KOPT-K1 (cell line): Measurements from ENCODE around the gene DBNDD2.

ENCODE experiments used
- H3K27ac ChIP-seq: fragments of 200-600 bp; sonication (generic); 2 replicates; pipeline ENCODE4 v1.5.1; 2016; ENCODE audit warnings: antibody characterized with exemption, mild to moderate bottlenecking, low read depth, low read length; ENCODE audit not compliant: poor library complexity, severe bottlenecking
- H3K36me3 ChIP-seq: fragments of 200-600 bp; sonication (generic); 2 replicates; pipeline ENCODE4 v1.5.1; 2017; ENCODE audit warnings: antibody characterized with exemption, mild to moderate bottlenecking, low read length, moderate library complexity; ENCODE audit not compliant: insufficient read depth
- H3K9me3 ChIP-seq: fragments of 200-600 bp; sonication (generic); 2 replicates; pipeline ENCODE4 v1.5.1; 2017; ENCODE audit warnings: antibody characterized with exemption, low read length, mild to moderate bottlenecking; ENCODE audit not compliant: insufficient read depth, poor library complexity, severe bottlenecking

The DBNDD2 gene

DNA sequence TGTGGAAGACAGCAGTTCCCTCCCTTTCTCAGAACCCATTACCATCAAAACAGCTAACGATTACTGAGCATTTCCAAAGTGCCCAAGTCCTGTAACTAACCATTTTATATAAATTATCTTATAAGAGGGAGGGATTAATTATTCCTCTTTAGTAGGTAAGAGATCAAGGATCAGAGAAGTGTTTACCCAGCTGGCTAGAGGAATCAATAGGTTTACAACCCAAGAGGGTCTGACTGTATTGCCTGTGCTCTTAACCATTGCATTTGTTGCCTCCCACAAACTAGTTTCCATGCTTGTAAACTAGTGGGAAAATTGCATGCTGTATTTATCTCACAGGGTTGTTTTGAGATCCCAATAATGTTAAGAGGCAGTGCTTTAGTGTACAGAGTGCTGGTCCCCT, 3.7 kb upstream of the DBNDD2 start:
- no peaks in the 10 kb centered on the region for H3K36me3 ChIP-seq
- H3K9me3 ChIP-seq: peaks cover 32% of the 10 kb centered on the region
- no peak overlapping the region for H3K27ac ChIP-seq

DNA sequence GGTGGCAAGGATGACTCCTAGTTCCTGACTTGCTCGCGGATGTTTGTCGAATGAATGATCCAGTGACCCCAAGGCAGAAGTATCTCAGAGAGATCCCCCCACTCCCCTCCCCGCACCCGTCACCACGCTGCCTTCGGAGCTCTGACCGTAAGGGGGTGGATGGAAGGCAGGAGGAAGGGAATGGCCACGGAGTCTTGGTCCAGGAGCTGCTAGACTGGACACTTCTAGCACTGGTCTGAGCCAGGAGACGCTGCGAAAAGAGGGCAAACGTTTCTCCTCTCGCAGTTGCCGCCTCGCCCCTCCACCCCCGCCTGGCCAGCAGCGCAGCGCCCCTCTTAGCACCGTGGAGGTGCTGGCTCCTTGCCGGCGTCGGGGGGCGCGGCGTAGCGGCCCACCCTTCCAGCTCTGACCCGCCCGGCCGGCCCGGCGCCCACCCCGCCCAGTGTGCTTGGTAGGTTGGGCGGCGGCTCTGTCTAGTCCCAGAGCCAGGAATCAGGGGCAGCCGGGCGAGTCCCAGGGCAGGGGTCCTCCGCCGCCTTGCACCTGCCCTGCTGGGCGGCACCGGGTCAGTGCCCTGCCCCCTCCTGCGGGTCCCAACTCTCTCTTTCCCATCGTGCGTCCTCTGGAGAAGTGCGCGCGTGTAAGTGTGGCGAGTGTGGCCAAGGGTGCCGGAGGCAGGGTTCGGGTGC, 2.4 kb upstream of the DBNDD2 start:
- Histone ChIP-seq H3K9me3 (peaks cover 19% of the 10 kb centered on the region), H3K27ac (no peak overlapping the region)

DNA sequence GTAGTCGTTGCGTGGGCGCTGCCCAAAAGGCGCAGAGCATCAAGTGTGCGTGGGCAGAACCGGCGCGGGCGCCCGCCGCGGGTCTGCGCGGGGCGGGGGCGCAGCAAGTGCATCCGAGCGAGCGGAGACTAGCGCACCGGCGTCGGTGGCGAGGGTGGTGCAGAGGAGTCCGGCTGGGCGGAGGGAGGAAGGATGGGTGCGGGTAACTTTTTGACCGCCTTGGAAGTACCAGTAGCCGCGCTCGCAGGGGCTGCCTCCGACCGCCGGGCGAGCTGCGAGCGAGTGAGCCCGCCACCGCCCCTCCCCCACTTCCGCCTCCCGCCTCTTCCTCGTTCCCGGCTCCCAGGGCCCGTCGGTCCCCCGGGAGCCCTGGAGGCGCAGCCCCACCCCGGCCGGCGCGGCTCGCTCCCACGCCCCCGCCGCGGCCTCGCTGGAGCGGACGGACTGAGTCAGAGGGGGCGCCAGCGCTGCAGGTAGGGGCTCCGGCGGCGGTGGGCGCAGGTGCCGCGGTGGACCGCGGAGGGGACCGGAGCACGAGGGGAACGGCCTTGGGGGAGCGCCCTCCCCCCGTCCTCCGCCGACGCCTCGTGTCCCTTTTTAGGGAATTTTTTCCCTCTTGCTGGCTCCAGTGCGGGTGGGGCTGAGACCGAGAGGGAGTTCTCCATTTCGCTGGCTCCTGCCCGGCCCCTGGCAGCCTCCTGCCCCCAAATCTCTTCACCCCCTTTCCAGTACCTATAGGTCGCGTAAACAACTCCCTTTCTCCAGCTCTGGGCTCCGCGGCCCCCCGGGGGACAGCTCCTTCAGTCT, 1.6 kb upstream of the DBNDD2 start:
- Histone ChIP-seq H3K9me3 (peaks cover 11% of the 10 kb centered on the region), H3K36me3 (no peaks in the 10 kb centered on the region), H3K27ac (no peak overlapping the region)

More for the DNA sequence above, 2.4 kb upstream of the DBNDD2 start:
- H3K36me3 ChIP-seq: no peaks in the 10 kb centered on the region

DNA sequence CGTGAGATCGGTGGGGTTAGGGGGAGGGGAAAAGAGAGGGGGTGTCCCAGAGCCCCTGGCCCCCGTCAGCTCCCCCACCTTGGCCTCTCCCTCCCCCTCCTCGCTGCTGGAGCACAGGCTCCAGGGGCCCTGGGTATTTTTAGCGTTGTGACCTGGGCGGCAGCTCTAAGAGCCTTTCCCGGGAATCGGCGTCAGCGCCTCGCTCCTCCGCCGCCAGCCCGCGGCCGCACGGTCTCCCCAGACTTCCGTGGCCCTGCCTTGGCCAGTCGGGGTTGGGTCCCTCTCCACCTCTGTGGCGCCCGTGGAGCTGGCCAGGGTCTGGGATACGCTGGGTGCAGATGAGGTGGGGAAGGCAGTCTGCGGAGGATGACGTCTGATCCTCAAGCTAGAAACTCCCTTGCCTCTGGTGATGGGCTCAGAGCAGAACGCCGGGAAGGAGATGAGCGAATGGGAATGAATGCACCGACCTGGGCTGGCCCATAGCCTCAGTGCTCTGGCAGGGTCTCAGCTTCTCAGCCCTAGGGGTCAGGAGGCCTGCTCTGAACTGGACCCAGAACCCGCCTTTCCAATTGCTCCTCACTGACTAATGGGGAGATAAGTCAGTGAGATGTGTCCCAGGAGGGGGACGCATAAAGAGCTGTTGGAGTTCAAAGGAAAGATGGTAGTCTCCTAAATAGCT, 883 bp upstream of the DBNDD2 start:
- peaks cover 4% of the 10 kb centered on the region for H3K9me3 ChIP-seq
- H3K36me3 ChIP-seq: no peaks in the 10 kb centered on the region
- H3K27ac ChIP-seq: no peak overlapping the region

DNA sequence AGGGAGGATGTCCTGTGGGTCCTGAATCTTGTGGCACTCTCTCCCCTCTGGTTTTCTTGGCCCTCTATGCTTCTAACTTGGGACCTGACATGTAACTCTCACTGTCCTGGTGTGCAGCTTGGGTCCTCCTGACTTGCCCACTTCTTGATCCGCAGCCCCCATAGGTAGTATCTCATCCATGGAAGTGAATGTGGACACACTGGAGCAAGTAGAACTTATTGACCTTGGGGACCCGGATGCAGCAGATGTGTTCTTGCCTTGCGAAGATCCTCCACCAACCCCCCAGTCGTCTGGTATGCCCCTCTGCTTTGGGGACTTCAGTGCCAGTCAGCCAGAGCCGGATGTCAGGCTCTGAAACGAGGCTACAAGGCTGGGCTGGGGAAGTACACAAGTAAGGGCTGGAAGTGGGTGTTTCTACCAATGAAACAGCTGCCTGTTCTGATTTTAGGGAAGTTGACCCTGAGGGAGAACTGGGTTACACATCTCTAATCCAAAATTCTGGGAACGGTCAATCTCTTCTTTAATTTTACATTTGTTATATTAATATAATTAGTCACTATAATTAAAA, 641 bp downstream of the DBNDD2 start:
- no peaks in the 10 kb centered on the region for H3K36me3 ChIP-seq
- no peaks in the 10 kb centered on the region for H3K9me3 ChIP-seq
- H3K27ac ChIP-seq: no peak overlapping the region

DNA sequence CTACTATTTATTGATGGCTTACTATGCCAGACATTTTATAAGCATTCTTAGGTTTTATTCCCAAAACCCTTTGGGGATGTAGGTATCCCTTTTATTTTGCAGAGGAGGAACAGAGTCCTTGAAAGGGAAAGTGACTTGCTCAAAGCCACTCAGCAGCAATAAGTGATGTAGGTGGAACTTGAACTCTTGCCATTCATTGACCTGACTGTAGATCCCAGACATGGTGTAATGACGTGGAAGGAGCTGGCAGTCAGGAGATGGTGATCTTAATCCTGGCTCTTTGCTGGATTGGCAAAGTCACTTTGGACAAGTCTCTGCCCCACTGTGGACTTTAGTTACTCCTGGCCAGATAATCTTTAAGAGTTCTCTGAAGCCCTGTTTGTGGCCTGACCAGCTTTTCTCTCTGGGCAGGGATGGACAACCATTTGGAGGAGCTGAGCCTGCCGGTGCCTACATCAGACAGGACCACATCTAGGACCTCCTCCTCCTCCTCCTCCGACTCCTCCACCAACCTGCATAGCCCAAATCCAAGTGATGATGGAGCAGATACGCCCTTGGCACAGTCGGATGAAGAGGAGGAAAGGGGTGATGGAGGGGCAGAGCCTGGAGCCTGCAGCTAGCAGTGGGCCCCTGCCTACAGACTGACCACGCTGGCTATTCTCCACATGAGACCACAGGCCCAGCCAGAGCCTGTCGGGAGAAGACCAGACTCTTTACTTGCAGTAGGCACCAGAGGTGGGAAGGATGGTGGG, 1.6 kb downstream of the DBNDD2 start:
- H3K36me3 ChIP-seq: no peaks in the 10 kb centered on the region
- H3K9me3 ChIP-seq: no peaks in the 10 kb centered on the region
- H3K27ac ChIP-seq: no peak overlapping the region

DNA sequence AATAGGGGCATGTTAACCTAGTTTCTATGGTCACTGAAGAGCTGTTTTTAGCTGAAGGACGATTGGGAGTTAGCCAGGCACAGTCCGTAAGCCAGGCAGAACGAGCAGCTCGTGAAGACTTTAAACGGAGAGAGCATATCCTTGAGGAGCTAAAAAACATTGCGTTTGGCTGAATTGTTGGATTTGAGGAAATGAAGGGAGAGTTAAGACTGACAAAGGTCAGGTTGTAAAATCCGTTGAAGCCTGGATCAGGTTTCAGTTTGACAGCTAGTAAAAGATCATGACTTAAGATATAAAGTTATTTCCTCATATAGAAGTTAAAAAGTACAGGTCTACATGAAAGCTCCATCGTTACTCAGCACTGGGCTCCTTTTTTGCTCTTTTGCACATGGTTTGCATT, 2.8 kb downstream of the DBNDD2 start:
- no peaks in the 10 kb centered on the region for H3K9me3 ChIP-seq
- H3K36me3 ChIP-seq: no peaks in the 10 kb centered on the region
- no peak overlapping the region for H3K27ac ChIP-seq

DNA sequence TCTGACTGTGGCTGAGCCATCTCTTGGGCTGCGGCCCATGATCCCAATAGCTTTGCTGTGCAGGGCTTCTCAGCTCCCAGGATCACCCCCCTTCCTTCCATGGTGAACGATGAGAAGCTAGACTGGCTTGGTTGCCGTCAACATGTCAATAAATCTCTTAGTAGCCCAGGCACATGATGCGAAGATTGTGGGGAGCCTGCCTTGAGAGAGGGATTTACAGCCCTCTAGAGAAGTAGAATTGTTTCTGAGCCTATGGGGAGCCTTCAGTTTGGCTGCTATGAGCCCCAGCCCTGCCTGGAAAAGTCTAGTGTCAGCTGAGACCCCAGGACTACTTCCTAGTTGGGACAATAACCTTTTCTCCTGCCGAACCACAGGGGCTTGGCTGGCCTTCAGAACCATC, 4.6 kb downstream of the DBNDD2 start:
- H3K27ac ChIP-seq: no peak overlapping the region
- no peaks in the 10 kb centered on the region for H3K36me3 ChIP-seq
- no peaks in the 10 kb centered on the region for H3K9me3 ChIP-seq

DNA sequence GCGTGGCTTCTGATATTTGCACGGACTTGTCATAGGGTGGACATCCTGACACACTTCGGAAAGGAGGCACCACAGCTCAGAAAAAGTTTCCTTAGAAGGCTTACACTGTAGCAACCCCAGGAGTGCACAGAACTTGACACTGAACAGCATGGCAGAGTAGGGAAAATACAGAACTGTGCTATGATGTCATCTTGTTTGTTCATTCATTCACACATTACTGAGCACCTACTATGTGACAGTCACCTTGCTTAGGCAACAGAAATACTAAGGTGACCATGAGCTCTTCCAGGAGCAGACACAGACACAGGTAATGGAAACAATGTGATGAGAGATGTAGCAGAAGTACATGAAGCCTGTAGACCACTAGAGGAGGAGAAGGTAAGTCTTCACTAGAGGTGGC, 5.4 kb downstream of the DBNDD2 start:
- Histone ChIP-seq H3K36me3 (peaks cover 6% of the 10 kb centered on the region), H3K27ac (no peak overlapping the region), H3K9me3 (no peaks in the 10 kb centered on the region)

DNA sequence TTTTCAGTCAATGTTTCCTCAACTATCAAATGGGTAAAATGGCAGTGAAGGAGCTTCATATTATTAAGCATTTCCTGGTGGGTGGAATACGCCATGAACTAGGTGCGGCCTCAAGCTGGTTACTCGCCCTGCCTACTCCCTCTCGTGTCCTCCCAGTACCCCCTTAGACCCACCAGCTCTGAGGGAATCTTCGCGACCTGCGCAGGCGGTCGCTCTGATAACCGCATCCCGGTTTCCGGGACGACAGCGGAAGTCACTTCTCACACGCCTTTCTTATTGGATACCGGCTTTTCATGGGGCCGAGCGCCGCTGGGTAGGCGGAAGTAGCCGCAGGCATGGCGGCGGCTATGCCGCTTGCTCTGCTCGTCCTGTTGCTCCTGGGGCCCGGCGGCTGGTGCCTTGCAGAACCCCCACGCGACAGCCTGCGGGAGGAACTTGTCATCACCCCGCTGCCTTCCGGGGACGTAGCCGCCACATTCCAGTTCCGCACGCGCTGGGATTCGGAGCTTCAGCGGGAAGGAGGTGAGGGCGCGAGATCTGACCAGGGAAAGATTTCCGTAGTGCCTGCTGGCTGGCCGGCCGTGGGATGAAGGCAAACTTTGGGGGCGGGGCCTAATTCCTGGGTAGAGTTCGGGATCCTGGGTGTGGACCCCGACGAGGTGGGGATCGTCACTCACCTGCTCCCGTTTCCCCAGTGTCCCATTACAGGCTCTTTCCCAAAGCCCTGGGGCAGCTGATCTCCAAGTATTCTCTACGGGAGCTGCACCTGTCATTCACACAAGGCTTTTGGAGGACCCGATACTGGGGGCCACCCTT, 7.9 kb downstream of the DBNDD2 start, which contains the start of gene PIGT:
Gene PIGT, plus strand, starts transcription at position 320 of the 816 bp plus-strand sequence. Its CDS starts 16 bp downstream, at position 336.
- Histone ChIP-seq H3K27ac (peak within 1 kb of the TSS; percentile 82), H3K36me3 (peaks cover 32% of the 10 kb centered on the region), H3K9me3 (no peaks in the 10 kb centered on the region)

DNA sequence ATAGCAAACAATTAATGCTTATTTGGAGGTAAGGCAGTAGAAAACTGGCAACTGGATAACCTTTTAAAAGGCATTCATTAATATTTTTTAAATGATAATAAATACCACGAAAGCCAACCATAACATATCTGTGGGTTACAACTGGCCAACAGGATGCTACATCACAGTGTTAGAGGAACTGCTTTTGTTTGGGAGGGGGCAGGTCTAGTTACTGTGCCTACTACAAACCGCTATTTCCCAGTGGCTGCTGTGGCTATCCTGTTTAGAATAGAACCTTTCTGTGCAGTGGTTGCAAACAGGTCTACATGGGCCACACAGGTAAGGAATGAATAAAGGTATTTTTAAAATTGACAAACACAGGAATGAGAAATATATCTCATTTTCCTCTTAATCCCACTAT, 8.8 kb downstream of the DBNDD2 start:
- Histone ChIP-seq H3K27ac (peak overlapping the region; percentile 82), H3K36me3 (peaks cover 40% of the 10 kb centered on the region), H3K9me3 (no peaks in the 10 kb centered on the region)

DNA sequence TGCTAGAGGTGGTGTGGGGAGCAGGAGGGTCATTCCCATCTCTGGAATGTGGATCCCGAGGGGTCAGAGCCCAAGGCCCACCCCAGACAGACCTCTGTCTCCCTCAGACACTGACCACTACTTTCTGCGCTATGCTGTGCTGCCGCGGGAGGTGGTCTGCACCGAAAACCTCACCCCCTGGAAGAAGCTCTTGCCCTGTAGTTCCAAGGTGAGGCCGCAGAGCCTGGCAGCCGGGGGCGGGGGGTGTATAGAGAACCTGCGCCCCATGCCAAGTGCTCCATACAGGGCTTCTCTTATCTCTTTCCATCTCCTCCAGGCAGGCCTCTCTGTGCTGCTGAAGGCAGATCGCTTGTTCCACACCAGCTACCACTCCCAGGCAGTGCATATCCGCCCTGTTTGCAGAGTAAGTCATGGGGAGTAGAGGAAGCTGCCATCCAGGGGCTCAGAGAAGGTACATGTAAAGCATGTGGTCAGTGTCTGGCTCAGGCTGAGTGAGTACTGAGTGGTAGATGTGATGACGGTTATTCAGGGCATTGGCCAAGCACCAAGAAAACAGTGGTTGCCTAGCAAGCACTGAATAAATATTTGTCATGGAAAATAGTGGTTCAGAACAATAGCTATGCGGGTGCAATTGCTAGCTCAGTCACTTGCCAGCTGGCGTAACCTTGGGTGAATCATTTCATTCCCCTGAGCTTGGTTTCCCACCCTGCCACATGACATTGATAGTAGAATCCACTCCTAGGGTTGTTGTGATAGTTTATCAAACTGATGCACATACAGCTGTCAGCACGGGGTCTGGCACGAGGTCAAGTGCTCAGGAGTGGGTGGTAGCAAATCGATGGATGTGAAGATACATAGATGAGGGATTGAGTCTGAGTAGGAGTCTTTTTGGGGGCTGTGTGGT, 11.4 kb downstream of the DBNDD2 start:
- no peak overlapping the region for H3K27ac ChIP-seq

DNA sequence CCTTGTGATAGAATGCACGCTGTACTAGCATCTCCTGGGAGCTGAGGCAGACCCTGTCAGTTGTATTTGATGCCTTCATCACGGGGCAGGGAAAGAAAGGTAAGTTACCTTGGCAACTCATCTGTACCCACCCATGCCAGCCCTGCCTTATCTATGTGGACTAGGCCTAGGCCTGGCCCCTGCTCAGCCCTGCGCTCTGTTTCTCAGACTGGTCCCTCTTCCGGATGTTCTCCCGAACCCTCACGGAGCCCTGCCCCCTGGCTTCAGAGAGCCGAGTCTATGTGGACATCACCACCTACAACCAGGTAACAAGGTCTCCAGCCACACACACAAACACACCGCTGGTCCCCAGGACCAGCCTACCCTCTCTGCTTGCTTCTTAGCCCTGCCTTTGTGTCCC, 12.0 kb downstream of the DBNDD2 start:
- Histone ChIP-seq H3K36me3 (peaks cover 71% of the 10 kb centered on the region), H3K9me3 (no peaks in the 10 kb centered on the region), H3K27ac (no peak overlapping the region)

More for the DNA sequence above, 11.4 kb downstream of the DBNDD2 start:
- peaks cover 64% of the 10 kb centered on the region for H3K36me3 ChIP-seq
- H3K9me3 ChIP-seq: no peaks in the 10 kb centered on the region
